ENCODE measurements around the gene CDK5RAP3.

DNA sequence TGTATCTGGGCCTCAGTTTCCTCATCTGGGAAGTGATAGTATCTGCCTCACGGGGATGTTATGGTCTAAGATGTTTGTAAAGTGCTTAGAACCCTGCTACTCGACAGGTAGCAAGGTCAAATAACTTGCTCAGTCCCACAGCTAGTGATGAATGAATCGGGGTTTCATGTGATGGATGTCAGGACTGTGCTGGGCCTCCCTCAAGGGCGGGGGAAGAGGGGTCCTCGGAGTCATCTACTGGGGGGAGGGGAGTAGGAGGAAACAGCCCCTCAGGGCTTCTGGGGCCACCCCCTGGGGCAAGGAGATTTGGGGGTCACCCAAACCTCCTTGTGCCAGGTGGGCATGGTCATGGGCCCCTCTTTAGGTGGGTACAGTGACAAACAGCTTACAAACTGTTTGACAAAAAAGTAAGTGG, 28.8 kb upstream of the CDK5RAP3 start:
- TF ChIP-seq, protein P1, sequence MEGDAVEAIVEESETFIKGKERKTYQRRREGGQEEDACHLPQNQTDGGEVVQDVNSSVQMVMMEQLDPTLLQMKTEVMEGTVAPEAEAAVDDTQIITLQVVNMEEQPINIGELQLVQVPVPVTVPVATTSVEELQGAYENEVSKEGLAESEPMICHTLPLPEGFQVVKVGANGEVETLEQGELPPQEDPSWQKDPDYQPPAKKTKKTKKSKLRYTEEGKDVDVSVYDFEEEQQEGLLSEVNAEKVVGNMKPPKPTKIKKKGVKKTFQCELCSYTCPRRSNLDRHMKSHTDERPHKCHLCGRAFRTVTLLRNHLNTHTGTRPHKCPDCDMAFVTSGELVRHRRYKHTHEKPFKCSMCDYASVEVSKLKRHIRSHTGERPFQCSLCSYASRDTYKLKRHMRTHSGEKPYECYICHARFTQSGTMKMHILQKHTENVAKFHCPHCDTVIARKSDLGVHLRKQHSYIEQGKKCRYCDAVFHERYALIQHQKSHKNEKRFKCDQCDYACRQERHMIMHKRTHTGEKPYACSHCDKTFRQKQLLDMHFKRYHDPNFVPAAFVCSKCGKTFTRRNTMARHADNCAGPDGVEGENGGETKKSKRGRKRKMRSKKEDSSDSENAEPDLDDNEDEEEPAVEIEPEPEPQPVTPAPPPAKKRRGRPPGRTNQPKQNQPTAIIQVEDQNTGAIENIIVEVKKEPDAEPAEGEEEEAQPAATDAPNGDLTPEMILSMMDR (conservative IDR thresholded peaks at IDR 0.05 in 1 of 2, IDR thresholded peaks at IDR 0.05 in 1 of 2; ENCODE audit: low read depth in 1 of 2, low read length in 2 of 2) = no peak
- TF ChIP-seq EZH2 (IDR thresholded peaks at IDR 0.05; ENCODE audit: low read length, missing control alignments) = no peak
